Measurements from ENCODE around the gene G6PC2. TPM values are rescaled to one million over a fixed set of nuclear protein-coding genes. Genes with fewer than 3 reads are reported as not detected.
"Not testable (repeated sequence)": the region's sequence is repeated elsewhere in the genome, so short reads cannot be mapped to it uniquely, and the experiment has no call there.

G6PC2 gene
- under 1 TPM in 3 of 4 donors, not detected in 1; 0.04 to 0.21 (median 0.13) TPM for polyA plus RNA-seq (ENCODE audit: insufficient read length in 4 of 4)

DNA sequence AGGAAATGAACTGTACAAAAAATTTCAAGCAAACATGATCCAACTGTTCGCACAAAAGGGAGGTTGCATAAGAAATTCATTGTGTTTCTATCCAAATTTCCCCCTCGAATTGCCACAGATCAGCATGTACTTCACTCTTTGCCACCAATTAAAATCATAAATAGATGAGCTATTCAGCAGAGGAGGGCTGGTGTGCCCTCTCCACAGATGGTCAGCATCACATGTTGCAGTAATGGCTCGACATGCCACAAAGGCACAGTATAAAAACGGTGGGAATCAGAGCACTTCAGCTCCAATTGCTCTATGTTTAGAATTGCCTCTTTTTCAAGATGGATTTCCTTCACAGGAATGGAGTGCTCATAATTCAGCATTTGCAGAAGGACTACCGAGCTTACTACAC, at the start of gene G6PC2:
TSS of gene G6PC2 (plus strand) at position 289 of the 400 bp plus-strand sequence. CDS start at position 330, 41 bp downstream.
- DNase-seq (ENCODE audit: low read depth in 4 of 4, low spot score in 2 of 4): no peak

GRCh38 chr2:168851674-168852320, 49.3 kb upstream of the G6PC2 start:
- DNase-seq (ENCODE audit: low read depth in 4 of 4, low spot score in 2 of 4): no peak

GRCh38 chr2:168852481-168852880, 48.6 kb upstream of the G6PC2 start:
- no peak for DNase-seq (ENCODE audit: low read depth in 4 of 4, low spot score in 2 of 4)

DNA sequence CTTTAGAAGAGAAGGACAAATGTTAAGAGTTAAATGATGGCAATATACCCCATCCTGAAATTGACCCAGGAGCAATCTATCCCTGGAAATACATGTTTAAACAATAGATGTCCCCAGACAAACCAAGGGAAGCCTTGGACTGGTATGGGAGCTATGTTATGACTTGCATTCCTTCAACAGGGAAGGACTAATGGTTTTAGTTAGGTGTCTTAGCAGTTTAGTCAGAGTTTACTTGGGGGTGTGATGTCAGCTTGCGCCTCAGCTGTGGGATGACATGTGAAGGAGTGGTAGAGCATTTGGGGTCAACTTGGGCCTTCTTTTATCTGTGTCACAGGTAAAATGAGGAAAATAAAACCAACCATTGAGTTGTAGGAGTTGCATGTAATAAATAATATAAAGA, 47.6 kb upstream of the G6PC2 start:
- no peak for DNase-seq (ENCODE audit: low read depth in 4 of 4, low spot score in 2 of 4)

- no peak for DNase-seq (ENCODE audit: low read depth in 4 of 4, low spot score in 2 of 4)
These were observed 46.4 kb upstream of the G6PC2 start for GRCh38 chr2:168854651-168855050.

GRCh38 chr2:168855601-168856000, 45.5 kb upstream of the G6PC2 start:
- no peak for DNase-seq (ENCODE audit: low read depth in 4 of 4, low spot score in 2 of 4)

- DNase-seq (ENCODE audit: low read depth in 4 of 4, low spot score in 2 of 4): no peak
These were observed 42.9 kb upstream of the G6PC2 start for GRCh38 chr2:168858146-168858545.

GRCh38 chr2:168867164-168867563, 33.9 kb upstream of the G6PC2 start:
- DNase-seq (ENCODE audit: low read depth in 4 of 4, low spot score in 2 of 4): not testable (repeated sequence)

DNA sequence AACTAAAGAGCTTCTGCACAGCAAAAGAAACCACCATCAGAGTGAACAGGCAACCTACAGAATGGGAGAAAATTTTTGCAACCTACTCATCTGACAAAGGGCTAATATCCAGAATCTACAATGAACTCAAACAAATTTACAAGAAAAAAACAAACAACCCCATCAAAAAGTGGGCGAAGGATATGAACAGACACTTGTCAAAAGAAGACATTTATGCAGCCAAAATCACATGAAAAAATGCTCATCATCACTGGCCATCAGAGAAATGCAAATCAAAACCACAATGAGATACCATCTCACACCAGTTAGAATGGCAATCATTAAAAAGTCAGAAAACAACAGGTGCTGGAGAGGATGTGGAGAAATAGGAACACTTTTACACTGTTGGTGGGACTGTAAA, 30.7 kb upstream of the G6PC2 start:
- not testable (repeated sequence) for DNase-seq (ENCODE audit: low read depth in 4 of 4, low spot score in 2 of 4)

DNA sequence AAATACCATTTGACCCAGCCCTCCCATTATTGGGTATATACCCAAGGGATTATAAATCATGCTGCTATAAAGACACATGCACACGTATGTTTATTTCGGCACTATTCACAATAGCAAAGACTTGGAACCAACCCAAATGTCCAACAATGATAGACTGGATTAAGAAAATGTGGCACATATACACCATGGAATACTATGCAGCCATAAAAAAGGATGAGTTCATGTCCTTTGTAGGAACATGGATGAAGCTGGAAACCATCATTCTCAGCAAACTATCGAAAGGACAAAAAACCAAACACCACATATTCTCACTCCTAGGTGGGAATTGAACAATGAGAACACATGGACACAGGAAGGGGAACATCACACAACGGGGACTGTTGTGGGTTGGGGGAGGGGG, 30.3 kb upstream of the G6PC2 start:
- not testable (repeated sequence) for DNase-seq (ENCODE audit: low read depth in 4 of 4, low spot score in 2 of 4)

- no peak for DNase-seq (ENCODE audit: low read depth in 4 of 4, low spot score in 2 of 4)
These were observed 26.6 kb upstream of the G6PC2 start for GRCh38 chr2:168874368-168875054.

- DNase-seq (ENCODE audit: low read depth in 4 of 4, low spot score in 2 of 4): not testable (repeated sequence)
These were observed 18.9 kb upstream of the G6PC2 start for GRCh38 chr2:168882163-168882562.

GRCh38 chr2:168884975-168885374, 16.1 kb upstream of the G6PC2 start:
- DNase-seq (ENCODE audit: low read depth in 4 of 4, low spot score in 2 of 4): no peak

- DNase-seq (ENCODE audit: low read depth in 4 of 4, low spot score in 2 of 4): no peak
These were observed 11.5 kb upstream of the G6PC2 start for GRCh38 chr2:168889635-168890005.

GRCh38 chr2:168890006-168890782, 10.9 kb upstream of the G6PC2 start, which contains the start of gene SPC25:
SPC25 (minus strand) TSS chr2:168890430; CDS start chr2:168889519, 911 bp downstream.
- DNase-seq (ENCODE audit: low read depth in 4 of 4, low spot score in 2 of 4): peak; percentile 77 to 90 (median 82)

- no peak for DNase-seq (ENCODE audit: low read depth in 4 of 4, low spot score in 2 of 4)
These were observed 8.8 kb upstream of the G6PC2 start for GRCh38 chr2:168892327-168892726.

- DNase-seq (ENCODE audit: low read depth in 4 of 4, low spot score in 2 of 4): no peak
These were observed 7.0 kb upstream of the G6PC2 start for GRCh38 chr2:168894101-168894500.

DNA sequence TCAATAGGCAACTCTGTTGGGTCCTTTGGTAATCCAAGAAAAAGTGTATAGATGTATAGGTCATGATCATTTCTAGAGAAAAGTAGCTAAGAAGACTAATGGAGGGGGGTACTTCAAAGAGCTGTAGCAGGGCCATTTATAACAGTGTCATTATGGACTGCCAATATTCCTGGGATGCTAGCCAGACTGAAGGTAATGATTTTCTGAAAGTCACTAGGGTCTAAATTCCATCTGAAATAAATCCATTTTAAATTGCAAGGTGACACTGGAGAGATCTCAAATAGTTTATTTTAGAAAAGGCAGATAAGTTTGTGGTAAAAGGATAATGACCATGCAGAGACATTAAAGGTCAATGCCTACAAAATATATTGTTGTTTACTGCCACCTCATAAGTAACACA, 6.4 kb upstream of the G6PC2 start:
- no peak for DNase-seq (ENCODE audit: low read depth in 4 of 4, low spot score in 2 of 4)

DNA sequence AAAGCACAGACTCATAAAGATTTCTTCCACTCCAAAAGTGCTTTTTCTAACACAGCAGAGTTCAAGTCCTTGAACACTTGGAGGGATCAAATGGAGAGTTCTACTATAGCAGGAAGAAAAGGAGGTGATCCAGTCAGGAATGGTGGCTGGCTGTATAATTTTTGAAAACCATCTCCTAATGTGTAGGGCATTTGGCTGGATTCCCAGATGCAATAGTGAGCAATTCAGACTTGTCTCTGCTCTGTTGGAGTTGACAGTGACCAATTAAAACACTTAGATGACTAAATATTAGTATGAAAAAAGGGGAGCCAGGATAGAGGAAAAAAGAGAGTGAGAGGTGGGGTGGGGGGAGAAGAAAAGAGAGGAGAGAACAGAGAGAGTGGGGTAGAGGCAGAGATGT, 5.3 kb upstream of the G6PC2 start:
- no peak for DNase-seq (ENCODE audit: low read depth in 4 of 4, low spot score in 2 of 4)

GRCh38 chr2:168896783-168897182, 4.3 kb upstream of the G6PC2 start:
- no peak for DNase-seq (ENCODE audit: low read depth in 4 of 4, low spot score in 2 of 4)

- no peak for DNase-seq (ENCODE audit: low read depth in 4 of 4, low spot score in 2 of 4)
These were observed 3.6 kb upstream of the G6PC2 start for GRCh38 chr2:168897449-168897848.

Measured in left renal cortex interstitium (tissue), 4 donors.